HCT116 (cell line): ENCODE measurements around the gene NOC2L. TPM values are rescaled to one million over a fixed set of nuclear protein-coding genes. Genes with fewer than 3 reads are reported as not detected.
A peak's percentile ranks its signal among the peaks of the same experiment; 100 is the strongest.

Experiments
- ATAC-seq: fragments of 200-7000 bp; cut with Tn5 transposase; 2 replicates; pipeline ENCODE4 v1.9.1; 2020; ENCODE audit warnings: mild to moderate bottlenecking, moderate library complexity
- BruUV-seq: library from RNA; stranded (reverse); fragments of 400-500 nt; replicated peaks from 2 replicates; lab custom pipeline; 2021; lab: Mats Ljungman, UMichigan
- CTCF ChIA-PET: fragments of 300-600 bp; sonication (Branson Sonifier 250); formaldehyde crosslinking; loops from one replicate; lab custom pipeline; 2021; ENCODE audit warnings: antibody characterized with exemption; lab: Charles Lee
- POLR2A ChIA-PET: fragments of 300-600, 350-600 bp; sonication (Branson Sonifier 250); formaldehyde crosslinking; loops from one replicate; lab custom pipeline; 2021; ENCODE audit warnings: antibody characterized with exemption; lab: Charles Lee
- RAD21 ChIA-PET, 2 experiments: fragments of 300-600 bp; sonication (Branson Sonifier 250); formaldehyde crosslinking; loops; one replicate each; lab custom pipeline; 2023; ENCODE audit warnings: low total read pairs in 2 of 2; ENCODE audit not compliant: uncharacterized antibody in 2 of 2, unreplicated experiment in 2 of 2, low non-redundant PET in 1 of 2; lab: Charles Lee
- DNase-seq: peaks from one replicate; pipeline ENCODE4 v3.0.0-alpha.2; 2010; ENCODE audit warnings: low read depth, low spot score
- H2AFZ ChIP-seq: fragments of 200-600 bp; shearing (Covaris generic), sonication (generic); 2 replicates; pipeline ENCODE4 v1.6.1; 2017; ENCODE audit warnings: low read depth, mixed run types, mixed read lengths, antibody characterized with exemption, low read length; ENCODE audit not compliant: poor library complexity, severe bottlenecking
- H3K27ac ChIP-seq: 2 replicates; pipeline ENCODE4 v1.5.1; 2012; ENCODE audit warnings: low read depth, low read length
- H3K27me3 ChIP-seq: fragments of 200-600 bp; sonication (generic); 2 replicates; pipeline ENCODE4 v1.6.1; 2016; ENCODE audit warnings: mixed run types, low read length, mixed read lengths; ENCODE audit not compliant: insufficient read depth
- H3K36me3 ChIP-seq, 2 experiments: fragments of 200-500 bp in 1 of 2; fragments of 200-600 bp in 1 of 2; sonication (Bioruptor generic) in 1 of 2; sonication (generic) in 1 of 2; 2 replicates each; pipeline versions ENCODE4 v1.5.1 to v1.6.1; 2014 to 2016; ENCODE audit warnings: low read length in 2 of 2, inconsistent platforms in 1 of 2, mixed read lengths in 1 of 2, mixed run types in 1 of 2; ENCODE audit not compliant: insufficient read depth in 2 of 2, control insufficient read depth in 1 of 2
- H3K4me1 ChIP-seq, 2 experiments: fragments of 200-600 bp in 1 of 2; sonication (generic) in 1 of 2; 2 replicates each; pipeline versions ENCODE4 v1.5.1 to v1.6.1; 2012 to 2017; ENCODE audit warnings: low read length in 2 of 2, inconsistent platforms in 1 of 2, mild to moderate bottlenecking in 1 of 2, mixed read lengths in 1 of 2, mixed run types in 1 of 2, moderate library complexity in 1 of 2; ENCODE audit not compliant: insufficient read depth in 2 of 2, control insufficient read depth in 1 of 2
- H3K4me2 ChIP-seq: fragments of 200-600 bp; sonication (generic); 2 replicates; pipeline ENCODE4 v1.6.1; 2017; ENCODE audit warnings: mixed run types, low read length, mixed read lengths
- H3K4me3 ChIP-seq, 2 experiments: fragments of 200-600 bp in 1 of 2; sonication (generic) in 1 of 2; replicated peaks in 1 of 2; 2 replicates each; pipeline ENCODE4 v1.5.1; 2011 to 2016; ENCODE audit warnings: low read length in 2 of 2, control low read depth in 1 of 2, low read depth in 1 of 2, mild to moderate bottlenecking in 1 of 2, mixed read lengths in 1 of 2, mixed run types in 1 of 2
- H3K79me2 ChIP-seq: fragments of 200-600 bp; sonication (generic); 2 replicates; pipeline ENCODE4 v1.6.1; 2017; ENCODE audit warnings: mild to moderate bottlenecking, mixed run types, low read length, moderate library complexity, mixed read lengths; ENCODE audit not compliant: insufficient read depth
- H3K9ac ChIP-seq: fragments of 200-600 bp; sonication (generic); 2 replicates; pipeline ENCODE4 v1.6.1; 2016; ENCODE audit warnings: low read length, mixed read lengths
- H3K9me2 ChIP-seq: fragments of 200-600 bp; sonication (generic), shearing (Covaris generic); 2 replicates; pipeline ENCODE4 v1.6.1; 2017; ENCODE audit warnings: mixed run types, mild to moderate bottlenecking, moderate library complexity; ENCODE audit not compliant: insufficient read depth
- H3K9me3 ChIP-seq, 2 experiments: fragments of 200-500 bp in 1 of 2; fragments of 200-600 bp in 1 of 2; sonication (Bioruptor generic) in 1 of 2; sonication (generic) in 1 of 2; 2 replicates each; pipeline ENCODE4 v1.6.1; 2014 to 2017; ENCODE audit warnings: low read length in 2 of 2, mixed read lengths in 2 of 2, inconsistent platforms in 1 of 2, low read depth in 1 of 2, mild to moderate bottlenecking in 1 of 2, mixed run types in 1 of 2, moderate library complexity in 1 of 2; ENCODE audit not compliant: control insufficient read depth in 1 of 2, insufficient read depth in 1 of 2
- H4K20me1 ChIP-seq: fragments of 200-600 bp; sonication (generic), shearing (Covaris generic); 2 replicates; pipeline ENCODE4 v1.6.1; 2017; ENCODE audit warnings: mixed run types, mild to moderate bottlenecking, moderate library complexity; ENCODE audit not compliant: insufficient read depth
- EGR1 ChIP-seq: IDR thresholded peaks from 2 replicates; pipeline ENCODE4 v1.6.1; 2012; ENCODE audit warnings: low read depth
- MAX ChIP-seq: IDR thresholded peaks from 2 replicates; pipeline ENCODE4 v1.6.1; 2012
- POLR2A ChIP-seq: IDR thresholded peaks from 2 replicates; pipeline ENCODE4 v1.7.0; 2011; ENCODE audit warnings: borderline replicate concordance; ENCODE audit not compliant: insufficient read depth, insufficient read length; ENCODE audit errors: extremely low read depth
- REST ChIP-seq: IDR thresholded peaks from 2 replicates; pipeline ENCODE4 v1.6.1; 2012; ENCODE audit warnings: low read depth
- SIN3A ChIP-seq: IDR thresholded peaks from 2 replicates; pipeline ENCODE4 v1.6.1; 2012; ENCODE audit warnings: low read depth
- SP1 ChIP-seq: IDR thresholded peaks from 2 replicates; pipeline ENCODE4 v1.6.1; 2012; ENCODE audit warnings: low read depth
- TCF7L2 ChIP-seq: IDR thresholded peaks from 2 replicates; pipeline ENCODE4 v1.7.0; 2011; ENCODE audit warnings: borderline replicate concordance, inconsistent platforms; ENCODE audit not compliant: insufficient read depth, insufficient read length; ENCODE audit errors: extremely low read depth
- intact Hi-C: fragments of 100-400 bp; cut with micrococcal nuclease; formaldehyde crosslinking; loops from 2 replicates; pipeline ENCODE4 v1.10.0; 2022
- total RNA-seq: library from RNA; stranded (reverse); gene quantifications from one replicate; pipeline ENCODE4 v1.2.1, GENCODE V29; 2021; ENCODE audit not compliant: unreplicated experiment

NOC2L gene
- total RNA-seq, 1 experiment from 2014 or later: 260 TPM

GRCh38 chr1:1001057-1001783 lies 42.2 kb upstream of the NOC2L start:
- H3K9me3 ChIP-seq: no peaks in the 10 kb centered on the region
- RAD21 ChIA-PET: no interaction called here
- peaks cover 29% of the 10 kb centered on the region for H3K79me2 ChIP-seq
- DNase-seq (no peak), ATAC-seq (peak; percentile 3; the same call in 1 of the 2 replicates)
- CTCF ChIA-PET: interaction anchor here (1.9 to 4.0 kb wide), 2 partner anchors 12 to 18 kb away, joined by 17 to 26 read pairs; partner anchors contain the start of genes AGRN and ISG15
- intact Hi-C loops: loop anchor here (2.0 to 5.0 kb wide), 2 partner anchors 16 to 66 kb away; no protein-coding TSS in a partner anchor
- H3K9ac ChIP-seq: peak overlapping the region; percentile 100
- BruUV-seq: TSS peak; percentile 89
- H3K9me2 ChIP-seq: no peaks in the 10 kb centered on the region
- peaks cover 29 to 77% of the 10 kb centered on the region in 2 experiments for H3K4me1 ChIP-seq
- H3K36me3 ChIP-seq: no peaks in the 10 kb centered on the region
- peaks cover 8% of the 10 kb centered on the region; the same call in 1 of the 2 replicates for H4K20me1 ChIP-seq
- H3K27me3 ChIP-seq: no peaks in the 10 kb centered on the region
- H3K4me3 ChIP-seq: peak overlapping the region; percentile 64 to 83
- no peak overlapping the region for H2AFZ ChIP-seq
- peak overlapping the region; percentile 99 for H3K27ac ChIP-seq
- H3K4me2 ChIP-seq: peak overlapping the region; percentile 98
- POLR2A ChIA-PET: interaction anchor here (0.8 to 2.7 kb wide), 3 partner anchors 13 to 79 kb away, joined by 3 to 12 read pairs (median 3); partner anchors contain the start of genes ISG15 and PLEKHN1
- TF ChIP-seq SP1 (no peak), TCF7L2 (no peak), MAX (no peak), POLR2A (no peak), EGR1 (no peak), REST (no peak), SIN3A (no peak)
